Keratinocyte (primary cell): Measurements from ENCODE around the gene NPAS3. TPM values are rescaled to one million over a fixed set of nuclear protein-coding genes. Genes with fewer than 3 reads are reported as not detected.

Experiments
- DNase-seq: peaks from one replicate; pipeline ENCODE4 v3.0.0-alpha.2; 2011; ENCODE audit warnings: low read depth, missing footprints, low spot score
- FAIRE-seq: peaks from 2 replicates; lab custom pipeline; 2011; peaks lifted over from hg19 to GRCh38; lab: Jason Lieb, UNC
- H2AFZ ChIP-seq: 2 replicates; pipeline ENCODE4 v1.6.0; 2012; ENCODE audit warnings: low read length, control low read depth, inconsistent platforms; ENCODE audit not compliant: control insufficient read depth
- H3K27ac ChIP-seq: 2 replicates; pipeline ENCODE4 v1.5.1; 2011; ENCODE audit warnings: low read length; ENCODE audit not compliant: control insufficient read depth, insufficient read depth
- H3K27me3 ChIP-seq: 3 replicates; pipeline ENCODE4 v1.6.0; 2011; ENCODE audit warnings: low read length; ENCODE audit not compliant: control insufficient read depth, insufficient read depth; ENCODE audit errors: extremely low read depth
- H3K36me3 ChIP-seq, 2 experiments: 2 replicates in 1 of 2; 3 replicates in 1 of 2; pipeline ENCODE4 v1.5.1; 2011; ENCODE audit warnings: low read length in 2 of 2, mild to moderate bottlenecking in 1 of 2; ENCODE audit not compliant: control insufficient read depth in 2 of 2, insufficient read depth in 2 of 2; ENCODE audit errors: extremely low read depth in 1 of 2
- H3K4me1 ChIP-seq: 3 replicates; pipeline ENCODE4 v1.5.1; 2011; ENCODE audit warnings: low read length; ENCODE audit not compliant: control insufficient read depth, insufficient read depth; ENCODE audit errors: extremely low read depth
- H3K4me2 ChIP-seq: 3 replicates; pipeline ENCODE4 v1.6.0; 2011; ENCODE audit warnings: low read depth, low read length; ENCODE audit not compliant: control insufficient read depth, insufficient read depth; ENCODE audit errors: extremely low read depth
- H3K4me3 ChIP-seq, 3 experiments: fragments of 200-600 bp in 1 of 3; sonication (generic) in 1 of 3; 2 replicates in 2 of 3; 3 replicates in 1 of 3; pipeline ENCODE4 v1.5.1; 2011 to 2016; ENCODE audit warnings: low read length in 3 of 3, mild to moderate bottlenecking in 3 of 3, control low read depth in 2 of 3, inconsistent platforms in 1 of 3, low read depth in 1 of 3, mixed read lengths in 1 of 3, mixed run types in 1 of 3, moderate library complexity in 1 of 3; ENCODE audit not compliant: control insufficient read depth in 2 of 3, insufficient read depth in 2 of 3; ENCODE audit errors: extremely low read depth in 1 of 3
- H3K79me2 ChIP-seq: 2 replicates; pipeline ENCODE4 v1.6.0; 2012; ENCODE audit warnings: low read length; ENCODE audit not compliant: control insufficient read depth, insufficient read depth
- H3K9ac ChIP-seq: 3 replicates; pipeline ENCODE4 v1.6.0; 2011; ENCODE audit warnings: low read length; ENCODE audit not compliant: control insufficient read depth, insufficient read depth; ENCODE audit errors: extremely low read depth
- H3K9me1 ChIP-seq: 3 replicates; pipeline ENCODE4 v1.6.0; 2011; ENCODE audit warnings: low read length; ENCODE audit not compliant: control insufficient read depth, insufficient read depth; ENCODE audit errors: extremely low read depth
- H3K9me3 ChIP-seq: 2 replicates; pipeline ENCODE4 v1.5.1; 2012; ENCODE audit warnings: low read depth, low read length; ENCODE audit not compliant: control insufficient read depth
- H4K20me1 ChIP-seq: 3 replicates; pipeline ENCODE4 v1.6.0; 2011; ENCODE audit warnings: low read length; ENCODE audit not compliant: control insufficient read depth, insufficient read depth; ENCODE audit errors: extremely low read depth
- EZH2 ChIP-seq: IDR thresholded peaks from one replicate; pipeline ENCODE4 v1.6.1; 2012; ENCODE audit warnings: inconsistent platforms, mild to moderate bottlenecking, low read length, moderate library complexity
- dilution Hi-C: fragments of 300-500 bp; cut with MboI; formaldehyde crosslinking; loops from one replicate; pipeline ENCODE4 v1.7.0; 2020; ENCODE audit warnings: low sequenced_read_pairs; ENCODE audit not compliant: extremely low pct_ligation_motif_present
- polyA plus RNA-seq, 5 experiments: library from polyadenylated mRNA; depleted of rRNA in 3 of 5; stranded (reverse) in 3 of 5; stranded (forward) in 1 of 5; unstranded in 1 of 5; fragments of >200 nt; gene quantifications; 1 replicate in 1 of 5; 2 replicates in 3 of 5; 3 replicates in 1 of 5; pipeline versions ENCODE4 v1.2.1 to v1.2.3, GENCODE V29; 2011 to 2012; ENCODE audit warnings: missing spikeins in 2 of 5, low read depth in 1 of 5, low replicate concordance in 1 of 5
- TF ChIP-seq, protein P1 (sequence below), 3 experiments: IDR thresholded peaks in 1 of 3; conservative IDR thresholded peaks in 1 of 3; optimal IDR thresholded peaks in 1 of 3; 2 replicates in 2 of 3; 3 replicates in 1 of 3; pipeline versions ENCODE3 to v1.5.1; 2011; ENCODE audit warnings: low read length in 3 of 3, mild to moderate bottlenecking in 3 of 3, moderate library complexity in 2 of 3, control low read depth in 1 of 3, inconsistent platforms in 1 of 3; ENCODE audit not compliant: insufficient read depth in 2 of 3; ENCODE audit errors: extremely low read depth in 1 of 3

NPAS3 gene
- polyA plus RNA-seq, 1 donor (not counting 4 experiments of a cell fraction or from before 2014, with no cell fraction given): 0.07 TPM

DNA sequence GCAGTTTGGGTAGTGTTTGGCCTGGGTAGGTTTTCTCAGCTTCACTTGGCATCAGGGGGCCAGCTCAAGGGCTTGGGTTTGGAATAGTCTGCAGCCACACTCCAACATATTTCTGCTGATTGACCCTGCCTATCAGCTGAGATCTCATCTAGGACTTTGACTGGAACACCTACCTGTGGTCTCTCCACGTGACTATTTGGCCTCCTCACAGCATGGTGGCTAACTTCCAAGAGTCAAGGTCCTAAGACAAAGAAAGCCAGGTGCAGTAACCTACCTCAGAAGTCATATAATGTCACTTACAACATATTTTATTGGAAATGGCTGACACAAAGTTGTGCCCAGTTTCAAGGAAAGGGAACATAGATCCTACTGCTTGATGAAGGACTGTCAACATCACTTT lies 531.2 kb downstream of the NPAS3 start:
- TF ChIP-seq EZH2: no peak
- TF ChIP-seq, protein P1, sequence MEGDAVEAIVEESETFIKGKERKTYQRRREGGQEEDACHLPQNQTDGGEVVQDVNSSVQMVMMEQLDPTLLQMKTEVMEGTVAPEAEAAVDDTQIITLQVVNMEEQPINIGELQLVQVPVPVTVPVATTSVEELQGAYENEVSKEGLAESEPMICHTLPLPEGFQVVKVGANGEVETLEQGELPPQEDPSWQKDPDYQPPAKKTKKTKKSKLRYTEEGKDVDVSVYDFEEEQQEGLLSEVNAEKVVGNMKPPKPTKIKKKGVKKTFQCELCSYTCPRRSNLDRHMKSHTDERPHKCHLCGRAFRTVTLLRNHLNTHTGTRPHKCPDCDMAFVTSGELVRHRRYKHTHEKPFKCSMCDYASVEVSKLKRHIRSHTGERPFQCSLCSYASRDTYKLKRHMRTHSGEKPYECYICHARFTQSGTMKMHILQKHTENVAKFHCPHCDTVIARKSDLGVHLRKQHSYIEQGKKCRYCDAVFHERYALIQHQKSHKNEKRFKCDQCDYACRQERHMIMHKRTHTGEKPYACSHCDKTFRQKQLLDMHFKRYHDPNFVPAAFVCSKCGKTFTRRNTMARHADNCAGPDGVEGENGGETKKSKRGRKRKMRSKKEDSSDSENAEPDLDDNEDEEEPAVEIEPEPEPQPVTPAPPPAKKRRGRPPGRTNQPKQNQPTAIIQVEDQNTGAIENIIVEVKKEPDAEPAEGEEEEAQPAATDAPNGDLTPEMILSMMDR (optimal IDR thresholded peaks at IDR 0.05 in 1 of 3, IDR thresholded peaks at IDR 0.05 in 1 of 3, conservative IDR thresholded peaks at IDR 0.05 in 1 of 3; ENCODE audit: extremely low read depth in 1 of 3, insufficient read depth in 2 of 3, low read length in 3 of 3): no peak
- DNase-seq (no peak), FAIRE-seq (no peak)
- Histone ChIP-seq H2AFZ (no peak overlapping the region), H3K4me1 (no peaks in the 10 kb centered on the region), H3K79me2 (no peaks in the 10 kb centered on the region), H3K9me3 (no peaks in the 10 kb centered on the region), H3K27me3 (no peaks in the 10 kb centered on the region), H3K9ac (no peak overlapping the region), H3K9me1 (no peaks in the 10 kb centered on the region), H4K20me1 (no peaks in the 10 kb centered on the region), H3K4me3 (no peak overlapping the region), H3K27ac (no peak overlapping the region), H3K36me3 (no peaks in the 10 kb centered on the region), H3K4me2 (no peak overlapping the region)
- dilution Hi-C loops: no loop called here

DNA sequence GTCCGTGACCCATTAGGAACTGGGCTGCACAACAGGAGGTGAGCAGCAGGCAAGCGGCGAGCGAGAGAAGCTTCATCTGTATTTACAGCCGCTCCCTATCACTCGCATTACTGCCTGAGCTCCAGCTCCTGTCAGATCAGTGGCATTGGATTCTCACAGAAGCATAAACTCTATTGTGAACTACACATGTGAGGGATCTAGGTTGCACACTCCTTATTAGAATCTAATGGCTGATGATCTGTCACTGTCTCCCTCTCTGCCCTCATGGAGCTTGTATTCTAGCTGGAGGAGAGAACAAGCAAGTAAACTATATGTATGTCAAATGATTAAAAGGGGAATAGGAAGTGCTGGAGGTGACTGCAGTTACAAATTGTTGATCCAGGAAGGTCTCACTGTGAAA lies 533.1 kb downstream of the NPAS3 start:
- DNase-seq: no peak
- H3K9ac ChIP-seq: no peak overlapping the region
- TF ChIP-seq, protein P1 (optimal IDR thresholded peaks at IDR 0.05 in 1 of 3, IDR thresholded peaks at IDR 0.05 in 1 of 3, conservative IDR thresholded peaks at IDR 0.05 in 1 of 3; ENCODE audit: extremely low read depth in 1 of 3, insufficient read depth in 2 of 3, low read length in 3 of 3): no peak
- TF ChIP-seq EZH2: no peak
- no peaks in the 10 kb centered on the region for H3K27me3 ChIP-seq
- H3K4me2 ChIP-seq: no peak overlapping the region
- no peaks in the 10 kb centered on the region for H3K4me1 ChIP-seq
- H3K36me3 ChIP-seq: no peaks in the 10 kb centered on the region
- dilution Hi-C loops: no loop called here
- H3K4me3 ChIP-seq: no peak overlapping the region
- H4K20me1 ChIP-seq: no peaks in the 10 kb centered on the region
- no peaks in the 10 kb centered on the region for H3K79me2 ChIP-seq
- no peak overlapping the region for H2AFZ ChIP-seq
- no peak overlapping the region for H3K27ac ChIP-seq
- H3K9me3 ChIP-seq: no peaks in the 10 kb centered on the region
- no peaks in the 10 kb centered on the region for H3K9me1 ChIP-seq
- FAIRE-seq: no peak
